IMR-90 (cell line): ENCODE measurements around the gene GPR132. TPM values are rescaled to one million over a fixed set of nuclear protein-coding genes. Genes with fewer than 3 reads are reported as not detected.

ENCODE experiments used
- ATAC-seq: fragments of 200-7000 bp; cut with Tn5 transposase; 2 replicates; pipeline ENCODE4 v1.9.1; 2020; ENCODE audit warnings: low read depth, mild to moderate bottlenecking, moderate library complexity
- BruUV-seq: library from RNA; stranded (reverse); fragments of 400-500 nt; replicated peaks from 2 replicates; lab custom pipeline; 2021; lab: Mats Ljungman, UMichigan
- CTCF ChIA-PET: fragments of 300-600 bp; formaldehyde crosslinking; extraction: SDS; loops from one replicate; lab custom pipeline; 2021; ENCODE audit warnings: antibody characterized with exemption; lab: Yijun Ruan, JAX
- POLR2A ChIA-PET: fragments of 300-600 bp; sonication (Branson Sonifier 250); formaldehyde crosslinking; loops from one replicate; lab custom pipeline; 2022; ENCODE audit warnings: antibody characterized with exemption; ENCODE audit not compliant: unreplicated experiment; lab: Charles Lee
- DNase-seq: peaks from one replicate; pipeline ENCODE4 v3.0.0; 2013
- H2AFZ ChIP-seq: replicated peaks from 2 replicates; pipeline ENCODE3; 2013; ENCODE audit warnings: low read length, mild to moderate bottlenecking; ENCODE audit not compliant: poor library complexity
- H2AK5ac ChIP-seq: 2 replicates; pipeline ENCODE4 v1.6.1; 2013; ENCODE audit warnings: low read depth, low read length, inconsistent platforms
- H2AK9ac ChIP-seq: replicated peaks from 2 replicates; pipeline ENCODE3; 2013; ENCODE audit warnings: mild to moderate bottlenecking, low read depth, low read length, moderate library complexity; ENCODE audit not compliant: poor library complexity
- H2BK120ac ChIP-seq: 2 replicates; pipeline ENCODE4 v1.6.1; 2013; ENCODE audit warnings: low read depth, low read length, inconsistent platforms
- H2BK15ac ChIP-seq: 3 replicates; pipeline ENCODE4 v1.6.1; 2013; ENCODE audit warnings: low read depth, low read length, inconsistent platforms
- H2BK20ac ChIP-seq: 2 replicates; pipeline ENCODE4 v1.6.1; 2013; ENCODE audit warnings: low read depth, mild to moderate bottlenecking, inconsistent platforms, low read length, moderate library complexity
- H2BK5ac ChIP-seq: 2 replicates; pipeline ENCODE4 v1.6.1; 2013; ENCODE audit warnings: mild to moderate bottlenecking, low read depth, low read length, inconsistent platforms; ENCODE audit not compliant: poor library complexity, severe bottlenecking
- H3K14ac ChIP-seq: replicated peaks from 2 replicates; pipeline ENCODE4 v1.6.1; 2013; ENCODE audit warnings: low read depth, low read length, inconsistent platforms
- H3K18ac ChIP-seq: 2 replicates; pipeline ENCODE4 v1.6.1; 2013; ENCODE audit warnings: low read depth, low read length, control low read depth
- H3K23ac ChIP-seq: 2 replicates; pipeline ENCODE4 v1.6.1; 2013; ENCODE audit warnings: low read depth, low read length, inconsistent platforms
- H3K27ac ChIP-seq: 2 replicates; pipeline ENCODE4 v1.5.1; 2013; ENCODE audit warnings: mild to moderate bottlenecking, control low read depth, low read length; ENCODE audit not compliant: insufficient read depth
- H3K27me3 ChIP-seq: 2 replicates; pipeline ENCODE4 v1.6.1; 2013; ENCODE audit warnings: low read length; ENCODE audit not compliant: control insufficient read depth, insufficient read depth
- H3K36me3 ChIP-seq: 2 replicates; pipeline ENCODE4 v1.6.1; 2013; ENCODE audit warnings: low read length, mixed read lengths; ENCODE audit not compliant: control insufficient read depth, insufficient read depth
- H3K4ac ChIP-seq: 2 replicates; pipeline ENCODE4 v1.6.1; 2013; ENCODE audit warnings: low read depth, low read length, inconsistent platforms
- H3K4me1 ChIP-seq: 2 replicates; pipeline ENCODE4 v1.6.1; 2013; ENCODE audit warnings: low read length, mixed read lengths; ENCODE audit not compliant: control insufficient read depth, insufficient read depth
- H3K4me2 ChIP-seq: 2 replicates; pipeline ENCODE4 v1.6.1; 2013; ENCODE audit warnings: low read depth, mild to moderate bottlenecking, control low read depth, low read length, moderate library complexity
- H3K4me3 ChIP-seq: 2 replicates; pipeline ENCODE4 v1.5.1; 2013; ENCODE audit warnings: low read depth, mild to moderate bottlenecking, control low read depth, low read length, moderate library complexity; ENCODE audit not compliant: insufficient read depth
- H3K56ac ChIP-seq: 2 replicates; pipeline ENCODE4 v1.6.1; 2013; ENCODE audit warnings: low read length, inconsistent platforms; ENCODE audit not compliant: insufficient read depth; ENCODE audit errors: extremely low read depth
- H3K79me1 ChIP-seq, 2 experiments: 2 replicates each; pipeline ENCODE4 v1.6.1; 2013; ENCODE audit warnings: low read length in 2 of 2, inconsistent platforms in 1 of 2, low read depth in 1 of 2
- H3K9ac ChIP-seq: 2 replicates; pipeline ENCODE4 v1.6.1; 2013; ENCODE audit warnings: low read depth, low read length, control low read depth
- H3K9me1 ChIP-seq: 2 replicates; pipeline ENCODE4 v1.6.1; 2013; ENCODE audit warnings: low read length, inconsistent platforms; ENCODE audit not compliant: insufficient read depth
- H3K9me3 ChIP-seq: 2 replicates; pipeline ENCODE4 v1.6.1; 2013; ENCODE audit warnings: low read length; ENCODE audit not compliant: control insufficient read depth, insufficient read depth
- H4K20me1 ChIP-seq: 2 replicates; pipeline ENCODE4 v1.6.1; 2013; ENCODE audit warnings: low read length, inconsistent platforms; ENCODE audit not compliant: insufficient read depth
- H4K5ac ChIP-seq: 2 replicates; pipeline ENCODE4 v1.6.1; 2013; ENCODE audit warnings: mild to moderate bottlenecking, low read depth, low read length, control low read depth
- H4K8ac ChIP-seq, 2 experiments: 2 replicates each; pipeline ENCODE4 v1.6.1; 2013; ENCODE audit warnings: low read depth in 2 of 2, low read length in 2 of 2, control low read depth in 1 of 2, inconsistent platforms in 1 of 2
- H4K91ac ChIP-seq: 2 replicates; pipeline ENCODE4 v1.6.1; 2013; ENCODE audit warnings: low read depth, low read length, inconsistent platforms; ENCODE audit not compliant: insufficient read depth
- BHLHE40 ChIP-seq: fragments of 150-350 bp; IDR thresholded peaks from 2 replicates; pipeline ENCODE4 v1.6.1; 2016; ENCODE audit warnings: mild to moderate bottlenecking, low read depth, low read length
- CEBPB ChIP-seq: IDR thresholded peaks from 2 replicates; pipeline ENCODE4 v1.6.1; 2012; ENCODE audit warnings: low read depth, low read length, improper control_type of control experiment
- ELK1 ChIP-seq: fragments of 150-350 bp; IDR thresholded peaks from 2 replicates; pipeline ENCODE4 v1.6.1; 2016; ENCODE audit warnings: low read depth, mild to moderate bottlenecking, low read length, moderate library complexity, borderline replicate concordance
- FOS ChIP-seq: fragments of 150-350 bp; IDR thresholded peaks from 2 replicates; pipeline ENCODE4 v1.6.1; 2016; ENCODE audit warnings: low read depth, low read length
- MAFK ChIP-seq: IDR thresholded peaks from 2 replicates; pipeline ENCODE4 v1.6.1; 2012; ENCODE audit warnings: low read depth, low read length, improper control_type of control experiment
- MAZ ChIP-seq: IDR thresholded peaks from 2 replicates; pipeline ENCODE4 v1.6.1; 2012; ENCODE audit warnings: low read depth, mild to moderate bottlenecking, low read length, improper control_type of control experiment, moderate library complexity, borderline replicate concordance
- POLR2A ChIP-seq: IDR thresholded peaks from 2 replicates; pipeline ENCODE4 v1.6.1; 2012; ENCODE audit warnings: mild to moderate bottlenecking, low read depth, low read length
- RCOR1 ChIP-seq: IDR thresholded peaks from 2 replicates; pipeline ENCODE4 v1.6.1; 2012; ENCODE audit warnings: mild to moderate bottlenecking, low read length, improper control_type of control experiment; ENCODE audit not compliant: insufficient replicate concordance
- SMC3 ChIP-seq: fragments of 150-350 bp; IDR thresholded peaks from 2 replicates; pipeline ENCODE4 v1.6.1; 2016; ENCODE audit warnings: low read depth, mild to moderate bottlenecking, antibody characterized with exemption, low read length, moderate library complexity
- WGBS, 2 experiments: methylation state at CpG; one replicate each; pipeline versions ENCODE4 v1.1.5 to v1.1.7; 2013; ENCODE audit warnings: missing lambda C conversion rate in 2 of 2; ENCODE audit not compliant: insufficient read length in 1 of 2; ENCODE audit errors: extremely low coverage in 2 of 2; 5-methylcytosine and 5-hydroxymethylcytosine counted together
- dilution Hi-C: fragments of 300-500 bp; cut with HindIII; formaldehyde crosslinking; loops from one replicate; pipeline ENCODE4 v1.14.3; 2018; ENCODE audit warnings: low sequenced_read_pairs; ENCODE audit not compliant: unreplicated experiment
- in situ Hi-C: fragments of 300-500 bp; cut with MboI; formaldehyde crosslinking; loops from 3 replicates; pipeline ENCODE4 v1.14.3; 2019; ENCODE audit warnings: low sequenced_read_pairs, inconsistent platforms, mixed read lengths
- intact Hi-C: fragments of 100-400 bp; cut with micrococcal nuclease; formaldehyde crosslinking; loops from 2 replicates; pipeline ENCODE4 v1.10.0; 2022
- polyA plus RNA-seq, 3 experiments: library from polyadenylated mRNA; depleted of rRNA; stranded (reverse); fragments of >200 nt; gene quantifications; 2 replicates each; pipeline ENCODE4 v1.2.3, GENCODE V29; 2012; ENCODE audit warnings: low replicate concordance in 1 of 3
- total RNA-seq: library from RNA; depleted of rRNA; stranded (reverse); fragments of >200 nt; gene quantifications from 2 replicates; pipeline ENCODE4 v1.2.3, GENCODE V29; 2012

GPR132 gene
- total and polyA plus RNA-seq, 2 of the 4 experiments (the other 2 are of a cell fraction): under 0.01 to 0.10 TPM

GRCh38 chr14:105019861-105020814, 45.1 kb downstream of the GPR132 start (continued):
- TF ChIP-seq CEBPB: no peak
- TF ChIP-seq MAFK: no peak
- no peak for TF ChIP-seq FOS
- no peak for TF ChIP-seq BHLHE40

GRCh38 chr14:105018414-105018813, 46.8 kb downstream of the GPR132 start:
- ChIA-PET POLR2A (no interaction called here), CTCF (interaction anchor here (0.8 to 1.3 kb wide), 2 partner anchors 16 to 28 kb away, joined by 3 to 5 read pairs; no protein-coding TSS in a partner anchor)
- DNase-seq (no peak), ATAC-seq (no peak)
- no peak overlapping the region for H3K9ac ChIP-seq
- H3K27ac ChIP-seq: no peak overlapping the region
- H3K79me1 ChIP-seq: peaks cover 10 to 39% of the 10 kb centered on the region in 2 experiments; a peak in 3 of 4 replicates
- H2AK5ac ChIP-seq: no peak overlapping the region
- no peak overlapping the region for H3K4ac ChIP-seq
- H2AFZ ChIP-seq: no peak overlapping the region
- no peak overlapping the region for H4K8ac ChIP-seq
- no peaks in the 10 kb centered on the region for H3K36me3 ChIP-seq
- H2AK9ac ChIP-seq: no peak overlapping the region
- no peaks in the 10 kb centered on the region for H3K9me3 ChIP-seq
- H3K14ac ChIP-seq: no peak overlapping the region
- no peak overlapping the region; the same call in 1 of the 2 replicates for H4K5ac ChIP-seq
- WGBS, 2 experiments: no CpG with 5 or more reads among the region's 4 CpGs
- no peak overlapping the region for H3K56ac ChIP-seq
- H3K4me2 ChIP-seq: no peak overlapping the region
- H2BK120ac ChIP-seq: no peak overlapping the region
- H3K18ac ChIP-seq: no peak overlapping the region
- no peaks in the 10 kb centered on the region for H3K27me3 ChIP-seq
- TF ChIP-seq MAZ (no peak), ELK1 (no peak), BHLHE40 (no peak), SMC3 (no peak), POLR2A (no peak), RCOR1 (no peak), FOS (no peak)
- H4K20me1 ChIP-seq: peaks cover 52% of the 10 kb centered on the region
- no TSS peak for BruUV-seq
- dilution Hi-C loops: no loop called here
- H3K4me3 ChIP-seq: no peak overlapping the region
- in situ Hi-C loops: no loop called here
- peaks cover 26% of the 10 kb centered on the region for H3K4me1 ChIP-seq
- intact Hi-C loops: no loop called here
- peaks cover 22% of the 10 kb centered on the region for H3K9me1 ChIP-seq
- no peak overlapping the region for H2BK15ac ChIP-seq
- H4K91ac ChIP-seq: no peak overlapping the region
- no peak overlapping the region for H2BK20ac ChIP-seq
- H2BK5ac ChIP-seq: no peak overlapping the region
- no peak overlapping the region; the same call in 1 of the 2 replicates for H3K23ac ChIP-seq
